ENCODE data around the gene NPC1L1.
"Not testable (repeated sequence)": the region's sequence is repeated elsewhere in the genome, so short reads cannot be mapped to it uniquely, and the experiment has no call there.

NPC1L1 gene

DNA sequence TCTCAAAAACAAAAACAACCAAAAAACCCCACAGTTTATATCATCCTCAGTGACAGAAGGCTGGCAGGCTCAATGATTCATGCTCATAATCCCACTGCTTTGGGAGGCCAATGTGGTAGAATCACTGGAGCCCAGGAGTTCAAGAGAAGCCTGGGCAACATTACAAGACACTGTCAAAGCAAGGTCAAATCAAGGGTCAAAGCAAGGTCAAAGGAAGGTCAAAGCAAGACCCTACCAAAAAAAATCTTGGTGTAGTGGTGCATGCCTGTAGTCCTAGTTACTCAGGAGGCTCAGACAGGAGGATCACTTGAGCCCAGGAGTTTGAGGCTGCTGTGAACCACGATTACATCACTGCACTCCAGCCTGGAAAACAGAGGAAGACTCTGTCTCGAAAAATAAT, 14.2 kb upstream of the NPC1L1 start:
- no peaks in the 10 kb centered on the region for H3K36me3 ChIP-seq (ENCODE audit: control insufficient read depth, low read length)
- no peaks in the 10 kb centered on the region for H3K79me2 ChIP-seq (ENCODE audit: control insufficient read depth, low read length)
- H3K27ac ChIP-seq (ENCODE audit: low read depth, low read length), result no peak overlapping the region
- no peaks in the 10 kb centered on the region for H3F3A ChIP-seq (ENCODE audit: control insufficient read depth, insufficient read depth)
- no peak overlapping the region for H3K4me2 ChIP-seq (ENCODE audit: low read length)
- no peaks in the 10 kb centered on the region for H3K9me3 ChIP-seq (ENCODE audit: control insufficient read depth, insufficient read depth, low read length)
- H3K27me3 ChIP-seq (ENCODE audit: control insufficient read depth, low read length), result 0 out of 2 replicates have a peak, but pooled peaks cover 13% of the 10 kb centered on the region
- H3K4me1 ChIP-seq (ENCODE audit: control insufficient read depth, low read length), result peaks cover 5% of the 10 kb centered on the region; the same call in 1 of the 2 replicates
- H3K9me2 ChIP-seq (replicated peaks; ENCODE audit: control insufficient read depth, low read length), result no peaks in the 10 kb centered on the region
- no peaks in the 10 kb centered on the region for H4K20me1 ChIP-seq (ENCODE audit: control insufficient read depth, insufficient read depth, low read depth, low read length)
- no peak overlapping the region for H3K4me3 ChIP-seq (ENCODE audit: low read length)
- TF ChIP-seq, protein P1, sequence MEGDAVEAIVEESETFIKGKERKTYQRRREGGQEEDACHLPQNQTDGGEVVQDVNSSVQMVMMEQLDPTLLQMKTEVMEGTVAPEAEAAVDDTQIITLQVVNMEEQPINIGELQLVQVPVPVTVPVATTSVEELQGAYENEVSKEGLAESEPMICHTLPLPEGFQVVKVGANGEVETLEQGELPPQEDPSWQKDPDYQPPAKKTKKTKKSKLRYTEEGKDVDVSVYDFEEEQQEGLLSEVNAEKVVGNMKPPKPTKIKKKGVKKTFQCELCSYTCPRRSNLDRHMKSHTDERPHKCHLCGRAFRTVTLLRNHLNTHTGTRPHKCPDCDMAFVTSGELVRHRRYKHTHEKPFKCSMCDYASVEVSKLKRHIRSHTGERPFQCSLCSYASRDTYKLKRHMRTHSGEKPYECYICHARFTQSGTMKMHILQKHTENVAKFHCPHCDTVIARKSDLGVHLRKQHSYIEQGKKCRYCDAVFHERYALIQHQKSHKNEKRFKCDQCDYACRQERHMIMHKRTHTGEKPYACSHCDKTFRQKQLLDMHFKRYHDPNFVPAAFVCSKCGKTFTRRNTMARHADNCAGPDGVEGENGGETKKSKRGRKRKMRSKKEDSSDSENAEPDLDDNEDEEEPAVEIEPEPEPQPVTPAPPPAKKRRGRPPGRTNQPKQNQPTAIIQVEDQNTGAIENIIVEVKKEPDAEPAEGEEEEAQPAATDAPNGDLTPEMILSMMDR (IDR thresholded peaks at IDR 0.05; ENCODE audit: low read depth, low read length, poor library complexity, severe bottlenecking), result no peak
- no peak for TF ChIP-seq EZH2phosphoT487 (IDR thresholded peaks at IDR 0.05; ENCODE audit: borderline replicate concordance, low read length)

DNA sequence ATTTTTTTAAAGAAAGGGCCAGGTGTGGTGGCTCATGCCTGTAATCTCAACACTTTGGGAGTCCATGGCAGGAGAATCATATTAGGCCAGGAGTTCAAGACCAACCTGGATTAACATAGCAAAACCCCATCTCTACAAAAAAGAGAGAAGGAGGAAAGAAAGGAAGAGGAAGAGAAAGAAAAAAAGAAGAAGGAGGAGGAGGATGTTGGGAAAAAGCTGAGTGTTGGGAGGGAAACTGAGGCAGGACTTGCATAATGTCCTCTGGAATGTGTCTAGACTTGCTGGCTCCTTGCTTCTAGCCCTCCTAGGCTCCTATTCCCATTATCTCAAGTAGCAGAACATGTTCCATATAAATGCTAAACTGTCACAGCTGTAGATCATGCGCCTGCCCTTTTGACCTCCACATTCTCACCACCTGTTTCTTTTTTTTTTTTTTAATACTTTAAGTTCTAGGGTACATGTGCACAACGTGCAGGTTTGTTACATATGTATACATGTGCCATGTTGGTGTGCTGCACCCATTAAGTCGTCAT, 11.4 kb upstream of the NPC1L1 start:
- peaks cover 37% of the 10 kb centered on the region for H3K27me3 ChIP-seq (ENCODE audit: control insufficient read depth, low read length)
- not testable (repeated sequence) for H3K4me3 ChIP-seq (ENCODE audit: low read length); H4K20me1 ChIP-seq (ENCODE audit: control insufficient read depth, insufficient read depth, low read depth, low read length); H3K79me2 ChIP-seq (ENCODE audit: control insufficient read depth, low read length); H3K4me1 ChIP-seq (ENCODE audit: control insufficient read depth, low read length); H3F3A ChIP-seq (ENCODE audit: control insufficient read depth, insufficient read depth); H3K4me2 ChIP-seq (ENCODE audit: low read length); H3K9me2 ChIP-seq (replicated peaks; ENCODE audit: control insufficient read depth, low read length); H3K36me3 ChIP-seq (ENCODE audit: control insufficient read depth, low read length); H3K9me3 ChIP-seq (ENCODE audit: control insufficient read depth, insufficient read depth, low read length); H3K27ac ChIP-seq (ENCODE audit: low read depth, low read length)

DNA sequence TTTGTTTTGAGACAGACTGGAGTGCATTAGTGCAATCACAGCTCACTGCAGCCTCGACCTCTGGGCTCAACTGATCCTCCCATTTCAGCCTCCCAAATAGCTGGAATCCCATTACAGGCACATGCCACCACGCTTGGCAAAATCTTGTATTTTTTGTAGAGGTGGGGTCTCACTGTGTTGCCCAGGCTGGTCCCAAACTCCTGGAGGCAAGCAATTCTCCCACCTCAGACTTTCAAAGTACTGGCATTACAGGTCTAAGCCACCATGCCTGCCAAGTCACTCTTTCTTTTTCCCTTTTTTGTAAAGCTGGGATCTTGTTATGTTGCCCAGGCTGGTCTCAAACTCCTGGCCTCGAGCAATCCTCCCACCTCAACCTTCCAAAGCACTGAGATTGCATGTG, 8.3 kb upstream of the NPC1L1 start:
- Histone ChIP-seq H3K4me3 (ENCODE audit: low read length) (no peak overlapping the region), H3K4me1 (ENCODE audit: control insufficient read depth, low read length) (no peaks in the 10 kb centered on the region), H3K36me3 (ENCODE audit: control insufficient read depth, low read length) (no peaks in the 10 kb centered on the region), H3F3A (ENCODE audit: control insufficient read depth, insufficient read depth) (no peaks in the 10 kb centered on the region), H3K9me2 (replicated peaks; ENCODE audit: control insufficient read depth, low read length) (no peaks in the 10 kb centered on the region), H3K4me2 (ENCODE audit: low read length) (no peak overlapping the region), H3K27ac (ENCODE audit: low read depth, low read length) (no peak overlapping the region), H3K79me2 (ENCODE audit: control insufficient read depth, low read length) (no peaks in the 10 kb centered on the region), H3K9me3 (ENCODE audit: control insufficient read depth, insufficient read depth, low read length) (no peaks in the 10 kb centered on the region), H3K27me3 (ENCODE audit: control insufficient read depth, low read length) (peaks cover 35% of the 10 kb centered on the region), H4K20me1 (ENCODE audit: control insufficient read depth, insufficient read depth, low read depth, low read length) (no peaks in the 10 kb centered on the region)
- no peak for TF ChIP-seq EZH2phosphoT487 (IDR thresholded peaks at IDR 0.05; ENCODE audit: borderline replicate concordance, low read length)
- TF ChIP-seq, protein P1 (IDR thresholded peaks at IDR 0.05; ENCODE audit: low read depth, low read length, poor library complexity, severe bottlenecking), result no peak

DNA sequence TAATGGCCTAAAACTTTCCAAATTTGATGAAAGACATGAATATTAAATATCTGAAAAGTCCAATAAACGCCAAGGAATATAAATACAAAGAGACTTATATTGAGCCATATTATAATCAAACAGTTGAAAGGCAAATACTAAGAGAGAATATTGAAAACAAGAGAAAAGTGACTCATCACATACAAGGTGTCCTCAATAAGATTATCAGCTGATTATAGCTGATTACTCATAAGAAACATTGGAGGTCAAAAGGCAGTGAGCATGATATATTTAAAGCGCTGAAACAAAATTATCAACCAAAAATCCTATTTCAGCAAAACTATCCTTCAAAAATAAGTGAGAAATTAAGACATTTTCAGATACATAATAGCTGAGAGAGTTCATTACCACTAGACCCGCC, 7.8 kb upstream of the NPC1L1 start:
- Histone ChIP-seq H3K27me3 (ENCODE audit: control insufficient read depth, low read length) (peaks cover 35% of the 10 kb centered on the region), H3K9me3 (ENCODE audit: control insufficient read depth, insufficient read depth, low read length) (no peaks in the 10 kb centered on the region), H3K4me2 (ENCODE audit: low read length) (no peak overlapping the region), H3K36me3 (ENCODE audit: control insufficient read depth, low read length) (no peaks in the 10 kb centered on the region), H3K9me2 (replicated peaks; ENCODE audit: control insufficient read depth, low read length) (no peaks in the 10 kb centered on the region), H3K4me3 (ENCODE audit: low read length) (no peak overlapping the region), H3K4me1 (ENCODE audit: control insufficient read depth, low read length) (no peaks in the 10 kb centered on the region), H3K79me2 (ENCODE audit: control insufficient read depth, low read length) (no peaks in the 10 kb centered on the region), H4K20me1 (ENCODE audit: control insufficient read depth, insufficient read depth, low read depth, low read length) (no peaks in the 10 kb centered on the region), H3F3A (ENCODE audit: control insufficient read depth, insufficient read depth) (no peaks in the 10 kb centered on the region), H3K27ac (ENCODE audit: low read depth, low read length) (no peak overlapping the region)
- no peak for TF ChIP-seq EZH2phosphoT487 (IDR thresholded peaks at IDR 0.05; ENCODE audit: borderline replicate concordance, low read length)
- TF ChIP-seq, protein P1 (IDR thresholded peaks at IDR 0.05; ENCODE audit: low read depth, low read length, poor library complexity, severe bottlenecking), result no peak

Measured in DOHH2 (cell line).